GM19452 (cell line): ENCODE results near the gene CNIH3.
A peak's percentile ranks its signal among the peaks of the same experiment; 100 is the strongest.

ENCODE experiments used
- ATAC-seq: cut with Tn5 transposase; IDR thresholded peaks from one replicate; pipeline ENCODE4 v1.9.1; 2021; ENCODE audit not compliant: unreplicated experiment

CNIH3 gene

DNA sequence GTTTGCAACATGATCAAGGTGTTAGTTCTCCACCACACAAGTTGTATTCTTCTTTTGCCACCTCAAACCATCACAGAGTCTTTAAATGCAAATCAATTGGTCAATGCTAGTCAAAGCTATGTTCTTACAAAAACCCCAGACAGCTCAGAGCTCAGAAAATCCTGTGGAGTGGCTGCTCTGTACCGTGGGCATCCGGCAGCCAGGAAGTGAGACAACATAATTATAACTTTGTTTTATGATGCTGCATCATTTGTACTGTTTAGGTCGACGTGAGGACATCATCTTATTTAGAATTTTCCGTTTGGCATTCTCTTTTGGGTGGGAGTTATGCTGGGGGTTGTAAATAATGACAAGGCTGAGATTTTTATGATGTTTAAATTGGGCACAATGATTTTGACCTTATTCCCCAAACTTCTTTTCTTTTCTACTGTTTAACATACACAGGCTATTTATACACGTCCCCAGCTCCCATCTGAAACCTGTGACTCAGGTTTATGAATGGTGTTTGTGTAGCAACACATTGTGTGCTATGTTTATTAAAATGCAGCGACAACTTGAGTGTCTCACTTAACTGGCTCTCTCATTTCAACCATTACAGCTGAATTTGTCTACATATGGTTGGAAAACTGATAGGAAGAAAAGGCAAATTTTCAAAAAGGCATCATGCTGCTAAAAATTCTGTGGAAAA, 124.0 kb downstream of the CNIH3 start:
- ATAC-seq: peak; percentile 75

DNA sequence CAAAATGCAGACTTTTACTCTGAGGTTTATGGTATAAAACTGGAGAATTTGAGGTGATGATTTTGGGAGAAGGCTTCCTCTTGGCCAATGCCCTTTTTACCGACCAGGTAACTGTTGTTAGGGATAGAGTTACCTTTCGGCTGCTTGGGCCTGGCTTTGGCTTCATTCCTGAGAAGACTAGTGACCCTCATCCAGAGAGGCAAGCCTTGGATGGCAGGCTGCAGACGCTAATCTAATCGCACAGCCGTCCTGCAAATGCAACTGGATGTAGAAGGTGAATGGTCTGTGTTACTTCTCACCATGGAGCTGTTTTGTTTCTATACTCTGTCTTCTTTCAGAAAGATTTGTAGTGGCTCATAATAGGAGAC, 124.6 kb downstream of the CNIH3 start:
- ATAC-seq: no peak

DNA sequence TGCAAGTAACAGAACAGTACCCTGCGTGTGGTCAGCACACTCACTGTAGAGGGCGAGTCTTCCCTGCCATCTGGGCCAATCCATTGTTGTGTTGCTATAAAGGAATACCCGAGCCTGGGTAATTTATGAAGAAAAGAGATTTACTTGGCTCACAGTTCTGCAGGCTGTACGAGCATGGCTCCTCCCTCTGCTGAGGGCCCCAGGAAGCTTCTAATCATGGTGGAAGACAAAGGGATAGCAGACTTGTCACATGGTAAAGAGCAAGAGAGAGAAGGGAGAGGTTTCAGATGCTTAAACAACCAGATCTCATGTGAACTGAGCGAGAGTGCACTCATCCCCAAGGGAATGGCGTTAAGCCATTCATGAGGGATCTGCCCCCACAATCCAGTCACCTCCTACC, 126.2 kb downstream of the CNIH3 start:
- no peak for ATAC-seq

DNA sequence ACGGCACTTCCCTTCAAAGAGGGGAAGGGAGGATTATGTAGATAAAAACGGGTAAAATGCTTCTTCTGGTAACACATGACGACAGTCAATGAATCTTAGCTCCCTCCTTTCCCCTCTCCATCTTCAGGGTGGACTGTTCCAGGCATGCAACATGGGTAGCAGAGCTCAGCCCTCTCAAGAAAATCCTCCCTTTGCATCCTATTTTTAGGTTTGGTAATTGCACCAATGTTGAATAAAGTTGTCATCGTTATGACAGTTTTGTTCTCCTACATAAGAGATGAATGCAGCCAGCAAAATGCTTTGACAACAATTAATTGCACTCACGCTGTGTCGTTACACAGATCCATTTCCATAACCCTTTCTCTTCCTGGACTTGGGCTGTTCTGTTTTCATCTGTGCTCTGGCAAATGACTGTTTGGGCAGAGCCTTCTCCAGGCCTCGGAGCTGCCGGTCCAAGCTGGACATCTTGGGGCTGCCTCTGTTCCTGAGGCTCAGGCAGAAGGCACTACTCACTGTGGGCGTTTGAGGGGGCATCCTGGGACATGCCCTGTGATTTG, 127.6 kb downstream of the CNIH3 start:
- ATAC-seq: no peak

DNA sequence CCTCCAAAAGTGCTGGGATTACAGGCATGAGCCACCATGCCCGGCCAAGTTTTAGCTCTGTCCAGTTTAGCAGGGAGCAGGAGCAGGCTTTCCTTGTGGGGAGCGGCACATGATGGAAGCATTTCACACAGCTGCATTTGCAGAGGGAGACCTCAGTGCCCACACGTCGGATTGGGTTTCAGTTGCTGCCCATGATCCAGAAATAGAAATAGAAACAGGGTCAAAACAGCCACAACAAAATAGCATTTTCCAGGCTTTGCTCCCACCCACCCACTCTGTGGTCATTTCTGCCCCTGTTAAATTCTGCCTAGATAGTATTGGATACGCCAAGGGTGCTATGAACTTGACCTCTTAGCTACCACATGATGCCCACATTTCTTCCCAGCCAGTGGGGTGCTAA, 128.4 kb downstream of the CNIH3 start:
- no peak for ATAC-seq

DNA sequence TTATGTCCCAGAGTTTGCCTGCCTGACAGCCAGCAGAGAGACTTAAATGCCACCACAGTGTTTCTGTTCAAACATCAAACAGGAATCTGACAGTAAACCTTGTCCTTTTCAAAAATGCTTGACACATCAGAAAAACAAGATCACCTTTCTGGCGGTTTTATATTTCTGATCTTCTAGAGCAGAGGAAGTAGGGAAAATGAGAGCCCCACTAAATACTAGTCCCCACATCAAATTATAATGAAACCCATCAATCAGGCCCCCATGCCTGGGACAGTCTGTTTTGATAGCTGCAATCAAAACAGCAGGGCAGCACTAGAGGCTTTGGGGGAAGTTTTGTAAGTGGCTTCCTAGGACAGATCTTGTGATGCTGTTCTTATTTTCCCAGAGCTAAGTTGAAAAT, 129.3 kb downstream of the CNIH3 start:
- no peak for ATAC-seq

DNA sequence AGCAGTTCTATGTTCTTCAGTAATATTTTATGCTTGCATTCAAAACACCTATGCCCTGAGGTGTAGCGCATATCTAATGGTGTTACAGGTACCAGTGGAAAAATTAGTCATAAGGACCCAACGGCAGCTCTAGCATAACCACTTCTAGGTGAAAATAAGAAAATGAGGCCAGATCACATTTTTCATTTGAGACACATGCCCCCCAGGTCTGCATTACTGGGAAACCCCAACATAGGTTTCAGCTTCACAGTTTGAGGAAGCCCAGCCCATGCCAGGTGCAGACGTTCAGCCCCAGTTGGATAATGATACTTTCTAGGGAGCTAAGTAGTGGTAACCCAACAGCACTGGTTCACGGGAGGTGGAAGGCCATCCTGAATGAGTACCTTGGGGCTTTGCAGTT, 129.8 kb downstream of the CNIH3 start:
- peak; percentile 38 for ATAC-seq

DNA sequence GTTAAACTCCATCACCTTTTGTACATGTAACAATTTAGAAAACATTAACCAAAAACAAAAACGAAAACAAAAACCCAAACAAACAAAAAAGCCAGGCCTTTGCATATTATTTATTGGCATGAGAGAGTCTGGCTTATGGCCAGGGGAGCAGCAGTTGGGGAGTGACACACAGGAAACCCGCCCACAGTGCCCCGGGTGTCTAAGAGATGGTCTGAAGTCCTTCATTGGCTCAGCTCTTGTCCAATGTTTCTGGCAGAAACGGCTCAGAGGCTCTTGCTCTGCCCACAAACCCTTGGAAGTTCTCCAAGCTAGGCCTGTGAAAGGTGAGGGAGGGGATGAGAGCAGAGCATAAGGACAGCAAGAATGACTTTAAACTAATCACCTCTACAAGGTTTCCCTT, 131.5 kb downstream of the CNIH3 start:
- no peak for ATAC-seq

DNA sequence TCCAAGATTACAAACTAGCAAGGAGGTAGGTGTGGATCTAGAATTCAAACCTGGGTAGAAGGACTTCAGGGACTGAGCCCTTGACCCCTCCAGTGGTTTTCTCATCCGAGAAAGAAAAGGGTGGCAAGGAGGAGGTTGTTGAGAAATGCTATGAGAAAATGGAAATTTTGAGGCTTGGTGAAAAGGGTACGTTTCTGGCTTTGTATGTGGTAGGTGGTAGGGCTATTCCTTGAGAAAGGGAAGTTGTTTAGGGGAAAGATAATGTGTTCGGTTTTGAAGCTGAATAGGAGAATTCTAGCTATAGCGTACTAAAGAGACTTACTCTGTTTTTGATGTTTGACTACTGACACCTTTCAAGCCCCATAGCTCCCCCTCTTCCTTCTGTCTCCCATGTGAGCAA, 133.8 kb downstream of the CNIH3 start:
- ATAC-seq: no peak

DNA sequence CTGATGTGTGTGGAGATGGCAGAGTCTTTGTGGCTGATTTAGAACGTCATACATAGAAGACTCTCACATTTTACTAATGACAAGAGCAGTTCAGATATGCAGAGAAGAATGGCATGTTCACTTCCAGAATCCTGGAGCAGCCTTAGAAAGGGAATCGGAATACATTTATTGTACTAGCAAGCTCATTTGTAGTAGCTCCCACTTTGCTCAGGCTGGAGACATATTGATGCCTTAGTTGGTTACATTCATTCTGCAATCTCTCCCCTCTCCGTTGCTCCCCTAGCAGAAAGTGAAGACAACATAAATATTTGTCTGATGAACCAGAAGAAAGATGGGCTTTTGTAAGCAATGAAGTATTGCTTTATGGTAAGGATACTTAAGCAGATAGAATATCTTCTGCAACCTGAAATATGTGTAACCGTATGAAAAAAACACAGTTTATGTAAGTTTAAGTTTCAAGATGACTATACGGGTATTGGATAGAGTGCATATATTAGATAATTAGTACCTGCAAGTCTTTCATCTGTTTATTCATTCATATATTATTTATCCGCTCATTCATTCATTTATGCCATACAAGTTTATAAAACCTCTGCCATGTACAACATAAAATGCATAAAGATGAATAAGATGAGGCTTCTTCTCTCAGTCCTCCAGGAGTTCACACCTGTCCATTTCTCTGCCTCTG, 135.7 kb downstream of the CNIH3 start:
- no peak for ATAC-seq

DNA sequence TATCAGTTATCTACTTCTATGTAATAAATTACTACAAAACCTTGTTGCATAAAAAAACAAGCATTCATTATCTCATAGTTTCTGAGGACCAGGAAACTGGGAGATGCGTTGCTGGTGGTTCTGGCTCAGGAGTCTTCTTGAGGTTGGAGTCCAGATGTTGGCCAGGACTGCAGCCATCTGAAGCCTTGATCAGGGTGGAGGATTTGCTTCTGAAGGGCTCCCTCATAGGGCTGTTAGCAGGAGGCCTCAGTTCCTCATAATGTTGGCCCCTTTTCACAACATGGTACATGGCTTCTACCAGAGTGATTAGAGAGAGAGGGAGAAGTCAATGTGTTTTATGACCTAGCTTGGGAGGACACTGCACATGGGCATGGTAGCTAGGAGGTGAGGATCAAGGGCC, 137.4 kb downstream of the CNIH3 start:
- ATAC-seq: no peak

DNA sequence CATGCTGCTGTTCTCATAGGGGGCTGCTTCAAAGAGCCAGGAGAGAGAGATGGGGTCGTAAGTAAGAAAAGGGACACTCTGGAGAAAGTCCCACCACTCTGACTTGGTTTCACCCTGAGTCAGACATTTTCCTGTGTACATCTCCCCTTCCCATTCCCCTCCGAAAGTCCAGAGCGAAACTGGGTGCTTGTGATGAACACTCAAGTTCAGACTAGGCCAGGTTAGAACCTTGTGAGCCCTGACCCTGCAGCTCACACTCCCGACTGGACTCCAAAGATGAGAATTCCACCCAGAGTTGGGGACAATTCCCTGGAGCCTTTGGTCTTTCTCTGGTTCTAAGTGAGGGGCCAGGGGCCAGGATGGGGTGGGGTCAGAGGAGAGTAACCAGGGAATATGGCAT, 139.5 kb downstream of the CNIH3 start:
- ATAC-seq: no peak

DNA sequence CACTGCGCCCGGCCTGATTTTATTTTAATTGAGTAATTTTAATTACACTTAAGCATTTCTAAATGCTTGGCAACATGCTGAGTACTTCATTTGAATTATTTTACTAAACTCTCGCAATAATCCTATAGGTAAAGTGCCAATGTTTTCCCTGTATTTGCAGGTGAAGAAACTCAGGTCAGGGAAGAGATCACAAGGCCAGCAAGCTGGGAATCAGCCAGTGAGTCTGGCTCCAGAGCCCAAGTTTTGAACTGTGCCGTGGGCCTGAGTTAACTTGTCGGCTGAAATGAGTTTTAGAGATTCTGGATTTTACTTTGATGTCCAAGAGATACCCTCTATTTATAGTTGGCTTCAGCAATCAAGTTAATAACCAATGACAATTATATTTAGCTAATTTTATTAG, 141.4 kb downstream of the CNIH3 start:
- ATAC-seq: no peak

DNA sequence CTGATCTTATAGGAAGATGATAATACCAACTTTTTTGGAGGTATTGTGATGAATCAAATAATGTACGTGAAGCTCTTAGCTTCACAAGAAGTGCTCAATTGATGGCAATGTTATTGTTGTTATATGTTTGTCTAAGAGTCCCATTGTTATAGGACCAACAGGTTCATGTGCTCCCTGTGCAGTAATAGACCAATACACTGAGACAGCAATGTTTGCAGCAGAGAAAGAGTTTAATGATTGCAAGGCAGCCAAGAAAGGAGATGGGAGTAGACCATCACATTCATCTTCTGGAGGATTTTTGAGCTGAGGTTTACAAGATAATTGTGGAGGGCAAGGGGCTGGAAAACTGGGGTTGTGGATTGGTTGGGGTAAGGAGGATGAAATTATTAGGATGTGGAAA, 143.0 kb downstream of the CNIH3 start:
- no peak for ATAC-seq

DNA sequence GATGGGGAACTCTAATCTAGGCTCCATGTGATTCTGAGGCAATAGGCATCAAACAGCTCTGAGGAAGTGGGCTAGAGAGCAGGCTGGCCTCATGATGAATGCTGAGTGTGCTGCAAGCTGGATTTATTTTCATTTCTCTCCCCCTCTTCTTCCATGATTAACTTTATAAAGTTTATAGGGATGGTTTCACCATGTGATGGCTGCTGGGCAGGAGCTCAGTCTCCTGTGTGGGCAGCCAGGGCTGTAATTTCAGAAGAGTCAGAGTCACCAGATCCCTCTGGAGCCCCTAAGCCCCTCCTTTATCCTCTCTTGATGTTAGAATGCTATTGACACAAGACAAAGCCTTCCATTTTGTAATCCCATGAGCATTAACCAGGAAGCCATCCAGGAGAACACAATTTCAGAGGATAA, 143.6 kb downstream of the CNIH3 start:
- no peak for ATAC-seq

DNA sequence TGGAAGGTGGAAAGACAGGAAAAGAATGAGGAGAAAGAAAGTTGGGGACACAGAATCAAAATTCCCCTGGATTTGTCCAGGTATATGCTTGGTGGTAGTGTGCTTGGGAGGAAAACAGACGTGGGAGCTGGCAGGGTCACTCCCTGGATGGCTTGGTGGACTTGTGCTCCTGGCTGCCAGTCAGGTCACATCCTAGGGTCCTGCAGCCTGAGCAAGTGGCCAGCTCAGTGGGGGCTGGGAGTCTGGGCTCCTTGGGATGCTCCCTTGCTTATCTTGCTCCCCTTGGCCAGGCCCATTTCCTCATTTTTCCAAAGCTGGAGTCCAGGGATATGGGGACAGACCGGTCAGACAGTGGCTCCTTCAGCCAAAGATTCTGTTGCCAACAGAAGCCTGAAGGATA, 144.0 kb downstream of the CNIH3 start:
- ATAC-seq: no peak

DNA sequence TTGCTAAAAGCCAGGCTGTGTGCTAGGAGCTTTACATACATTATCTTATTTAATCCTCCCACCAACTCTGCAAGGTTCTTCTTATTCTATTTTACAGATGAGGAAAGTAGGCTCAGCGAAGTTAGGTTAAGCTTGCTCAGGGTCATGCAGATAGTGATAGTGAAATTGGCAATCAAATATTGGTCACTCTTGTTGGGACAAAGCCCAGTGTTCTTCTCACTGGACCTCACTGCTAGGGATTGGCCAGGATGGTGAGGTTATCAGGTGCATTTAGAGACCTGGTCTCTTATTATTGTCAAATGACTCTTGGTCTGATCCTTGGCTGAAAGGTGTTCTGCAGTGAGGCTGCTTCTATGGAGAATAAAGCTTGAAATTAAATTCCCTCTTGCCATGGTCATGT, 145.1 kb downstream of the CNIH3 start:
- ATAC-seq: no peak

DNA sequence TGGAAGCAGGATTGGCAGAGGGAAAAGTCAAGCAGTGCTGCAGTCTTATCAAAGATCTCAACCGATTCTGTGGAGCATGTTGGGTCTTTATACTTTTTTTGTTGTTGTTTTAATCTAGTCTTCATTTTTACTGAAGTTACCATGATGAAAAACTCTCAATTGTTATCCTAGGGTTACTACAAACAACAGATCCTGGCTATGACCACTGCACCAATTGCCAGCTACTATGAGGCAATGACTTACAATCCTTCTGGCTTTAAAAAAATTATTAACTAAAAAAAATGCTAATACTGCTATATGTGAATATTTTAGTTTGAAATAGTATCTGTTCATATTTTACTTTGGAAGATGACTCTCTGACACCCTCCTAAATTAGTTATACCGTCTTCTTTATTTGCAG, 145.9 kb downstream of the CNIH3 start:
- ATAC-seq: no peak

DNA sequence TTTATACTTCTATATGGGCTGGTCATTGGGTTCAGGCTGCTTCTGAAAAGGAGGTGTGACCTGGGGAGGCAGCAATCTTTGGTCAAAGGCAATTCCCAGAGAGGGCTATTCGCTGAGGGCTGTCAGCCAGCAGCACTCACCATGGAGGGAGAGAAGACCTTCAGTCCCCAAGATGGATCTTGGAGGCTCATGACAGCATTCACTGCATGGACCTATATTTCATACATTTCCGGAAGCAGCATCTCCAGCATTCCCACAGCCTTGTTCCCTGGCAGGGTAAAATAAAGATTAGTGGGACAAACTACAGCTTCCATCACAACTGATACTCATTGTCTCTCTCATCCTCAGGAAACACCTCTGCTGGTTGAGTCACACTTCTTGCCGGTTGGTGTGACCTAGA, 146.6 kb downstream of the CNIH3 start:
- no peak for ATAC-seq

DNA sequence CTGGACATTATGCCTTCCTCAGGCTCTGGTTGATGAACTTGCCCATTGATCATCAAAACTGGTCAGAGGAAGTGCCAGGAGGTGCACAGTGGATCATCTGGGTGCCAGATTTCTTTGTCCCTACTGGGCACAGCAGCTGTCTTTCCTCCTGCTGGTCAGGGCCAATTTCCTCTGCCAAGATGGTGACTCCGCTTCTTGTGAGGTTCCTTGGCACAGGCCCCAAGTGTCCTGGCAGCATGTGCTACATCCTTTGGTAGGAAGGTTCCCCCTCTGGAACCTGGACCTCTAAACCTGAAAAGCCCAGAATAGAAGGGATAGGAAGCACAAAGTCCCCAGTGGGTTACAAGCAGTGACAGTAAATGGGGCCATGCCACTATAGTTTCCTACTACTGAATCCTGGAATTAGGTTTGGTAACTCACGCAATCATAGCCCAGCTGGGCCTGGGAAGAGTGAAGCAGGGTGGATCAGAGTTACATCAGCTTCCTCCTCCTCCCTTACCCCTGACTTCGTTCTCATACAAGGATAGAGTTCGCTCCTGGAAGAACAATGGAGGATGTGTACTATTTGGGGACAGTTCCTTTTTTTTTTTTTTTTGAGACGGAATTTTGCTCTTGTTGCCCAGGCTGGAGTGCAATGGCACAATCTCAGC, 147.1 kb downstream of the CNIH3 start:
- ATAC-seq: no peak

DNA sequence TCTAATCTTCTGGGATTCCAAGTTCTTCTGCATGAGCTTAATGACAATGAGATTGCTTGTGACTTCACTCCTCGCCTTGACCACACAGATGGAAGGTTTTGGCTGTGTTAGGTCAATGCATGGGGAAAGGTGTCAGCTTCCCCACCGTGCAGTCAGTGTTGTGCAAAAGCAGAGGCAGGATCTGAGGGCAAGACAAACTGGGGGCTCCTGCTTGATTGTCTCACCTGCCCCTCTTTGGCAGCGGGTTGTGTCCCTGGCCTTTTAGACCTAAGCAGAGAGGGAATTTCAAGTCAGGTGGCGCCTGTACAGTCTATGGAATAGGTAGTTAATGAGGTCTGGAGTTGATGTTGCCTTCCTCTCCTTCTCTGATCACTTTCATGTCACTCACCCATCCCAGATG, 150.1 kb downstream of the CNIH3 start:
- ATAC-seq: no peak

DNA sequence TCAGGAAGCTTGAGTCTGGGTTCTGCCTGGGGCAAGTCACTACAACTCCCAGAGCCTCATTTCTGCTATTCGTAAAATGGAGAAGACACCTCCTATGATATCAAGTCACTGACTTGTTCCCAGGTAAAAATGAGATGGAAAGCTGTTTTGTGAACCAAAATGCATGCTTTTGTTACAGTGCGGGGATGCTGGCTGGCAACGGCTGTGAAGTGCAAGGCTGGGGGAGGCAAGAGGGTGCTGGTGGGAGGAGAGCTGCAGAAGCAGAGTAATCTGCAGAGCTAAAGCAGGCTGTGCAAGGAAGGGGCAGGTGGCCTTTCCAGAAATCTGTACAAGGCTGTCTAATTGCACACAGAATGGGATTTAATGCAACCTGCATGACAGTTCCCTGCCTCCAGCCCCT, 150.9 kb downstream of the CNIH3 start:
- no peak for ATAC-seq
